ENCODE data around the gene SNX24.

GRCh38 chr5:122984425-122984824, 139.0 kb downstream of the SNX24 start:
- TF ChIP-seq, protein P1, sequence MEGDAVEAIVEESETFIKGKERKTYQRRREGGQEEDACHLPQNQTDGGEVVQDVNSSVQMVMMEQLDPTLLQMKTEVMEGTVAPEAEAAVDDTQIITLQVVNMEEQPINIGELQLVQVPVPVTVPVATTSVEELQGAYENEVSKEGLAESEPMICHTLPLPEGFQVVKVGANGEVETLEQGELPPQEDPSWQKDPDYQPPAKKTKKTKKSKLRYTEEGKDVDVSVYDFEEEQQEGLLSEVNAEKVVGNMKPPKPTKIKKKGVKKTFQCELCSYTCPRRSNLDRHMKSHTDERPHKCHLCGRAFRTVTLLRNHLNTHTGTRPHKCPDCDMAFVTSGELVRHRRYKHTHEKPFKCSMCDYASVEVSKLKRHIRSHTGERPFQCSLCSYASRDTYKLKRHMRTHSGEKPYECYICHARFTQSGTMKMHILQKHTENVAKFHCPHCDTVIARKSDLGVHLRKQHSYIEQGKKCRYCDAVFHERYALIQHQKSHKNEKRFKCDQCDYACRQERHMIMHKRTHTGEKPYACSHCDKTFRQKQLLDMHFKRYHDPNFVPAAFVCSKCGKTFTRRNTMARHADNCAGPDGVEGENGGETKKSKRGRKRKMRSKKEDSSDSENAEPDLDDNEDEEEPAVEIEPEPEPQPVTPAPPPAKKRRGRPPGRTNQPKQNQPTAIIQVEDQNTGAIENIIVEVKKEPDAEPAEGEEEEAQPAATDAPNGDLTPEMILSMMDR (conservative IDR thresholded peaks at IDR 0.05 in 1 of 2, IDR thresholded peaks at IDR 0.05 in 1 of 2; ENCODE audit: low read depth in 1 of 2, low read length in 2 of 2): no peak
- no peak for TF ChIP-seq EZH2 (IDR thresholded peaks at IDR 0.05; ENCODE audit: low read length, missing control alignments)
